NCI-H82 treated with DMSO at 0.1 percent for 48 hours (cell line): ENCODE measurements around the gene SYT7.
"Not testable (repeated sequence)": the region's sequence is repeated elsewhere in the genome, so short reads cannot be mapped to it uniquely, and the experiment has no call there.

ENCODE experiments used
- DNase-seq: peaks from one replicate; lab custom pipeline; 2025; ENCODE audit not compliant: unreplicated experiment; lab: John Stamatoyannopoulos, UW

Gene SYT7

DNA sequence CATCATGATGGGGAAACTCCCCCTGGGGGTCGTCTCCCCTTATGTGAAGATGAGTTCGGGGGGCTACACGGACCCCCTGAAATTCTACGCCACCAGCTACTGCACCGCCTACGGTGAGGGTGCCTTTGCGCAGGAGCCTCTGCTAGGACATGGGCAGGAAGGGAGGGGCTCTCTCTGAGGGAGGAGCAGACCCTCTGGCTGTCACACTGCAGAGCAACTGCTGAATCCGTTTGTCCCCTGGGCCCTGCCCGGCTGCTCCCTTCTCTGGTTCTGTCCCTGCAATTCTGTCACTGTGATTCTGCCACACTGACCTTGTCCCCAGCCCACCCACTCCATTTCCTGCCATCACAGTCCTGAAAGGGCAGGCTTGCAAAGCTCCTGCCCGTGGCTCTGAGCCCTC, 99.1 kb downstream of the SYT7 start:
- DNase-seq: no peak

DNA sequence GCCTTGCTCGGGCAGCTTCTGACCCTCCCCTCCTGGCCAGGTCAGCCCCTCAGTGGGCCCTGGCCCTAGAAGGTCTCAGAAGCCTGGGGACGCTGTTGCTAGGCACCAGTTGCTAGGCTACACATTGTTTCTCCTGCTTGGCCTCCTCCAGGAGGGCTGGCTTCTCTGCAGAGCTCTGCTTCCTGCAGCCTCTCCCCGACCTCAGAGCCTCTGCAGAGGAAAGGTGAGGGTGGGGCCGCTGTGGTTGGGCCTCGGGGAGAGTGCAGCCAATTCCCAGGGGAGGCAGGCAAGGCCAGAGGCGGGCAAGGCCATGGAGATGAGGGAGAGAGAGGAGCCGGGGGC, 99.9 kb downstream of the SYT7 start:
- no peak for DNase-seq

DNA sequence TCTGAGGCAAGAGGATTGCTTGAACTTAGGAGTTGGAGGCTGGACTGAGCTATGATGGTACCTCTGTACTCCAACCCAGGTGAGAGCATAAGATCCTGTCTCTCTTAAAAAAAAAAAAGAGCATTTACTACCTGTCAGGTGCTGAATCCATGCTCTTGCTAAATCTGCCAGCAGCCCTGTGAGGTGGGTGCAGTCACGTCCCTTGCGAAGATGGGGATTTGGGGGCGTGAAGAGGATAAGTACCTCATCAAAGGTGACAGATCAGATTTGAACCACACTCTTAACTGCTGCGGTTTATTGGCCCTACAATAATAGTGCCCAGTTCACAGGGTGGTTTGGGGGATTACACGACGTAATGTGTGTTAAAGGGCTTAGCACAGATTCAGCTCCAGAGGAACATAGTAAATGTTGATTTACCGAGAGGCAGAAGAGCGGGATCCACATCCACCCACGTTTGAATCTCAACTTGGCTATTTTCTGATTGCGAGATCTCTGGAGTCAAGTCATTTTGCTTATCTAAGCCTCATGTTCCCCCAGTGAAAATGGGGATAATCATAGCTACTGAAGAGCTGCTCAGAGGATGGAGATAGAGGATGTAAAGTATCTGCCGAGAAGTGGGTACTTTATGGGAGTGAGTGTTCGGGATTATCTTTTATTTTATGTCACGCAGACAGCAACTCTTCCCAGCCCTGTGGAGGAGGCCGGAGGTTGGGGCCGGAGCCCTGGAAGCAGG, 100.4 kb downstream of the SYT7 start:
- DNase-seq: peak; percentile 18

DNA sequence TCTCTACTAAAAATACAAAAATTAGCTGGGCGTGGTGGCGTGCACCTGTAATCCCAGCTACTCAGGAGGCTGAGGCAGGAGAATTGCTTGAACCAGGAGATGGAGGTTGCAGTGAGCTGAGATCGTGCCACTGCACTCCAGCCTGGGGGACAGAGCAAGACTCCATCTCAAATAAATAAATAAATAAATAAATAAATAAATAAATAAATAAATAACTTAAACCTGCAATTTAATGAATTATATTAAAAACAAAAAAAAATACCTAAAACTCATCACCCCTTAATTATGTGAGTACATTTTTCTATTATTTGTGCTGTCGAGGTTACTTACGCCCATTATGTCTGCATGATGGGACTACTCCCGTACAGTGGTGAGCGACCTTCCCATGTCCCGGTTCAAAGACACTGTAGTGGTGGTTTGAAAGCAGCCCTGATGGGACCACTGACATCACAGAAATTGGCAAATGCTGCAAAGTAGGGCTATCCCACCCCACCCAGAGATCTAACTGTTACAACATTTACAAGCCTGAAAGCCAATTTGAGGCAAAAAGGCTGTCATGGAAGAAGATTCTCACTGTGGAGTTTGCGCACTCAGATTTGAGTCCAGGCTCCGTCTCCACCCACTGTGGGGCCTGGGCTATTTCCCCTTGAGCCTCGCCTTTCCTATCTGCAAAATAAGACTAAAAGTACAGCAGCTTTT, 101.4 kb downstream of the SYT7 start:
- DNase-seq: not testable (repeated sequence)

DNA sequence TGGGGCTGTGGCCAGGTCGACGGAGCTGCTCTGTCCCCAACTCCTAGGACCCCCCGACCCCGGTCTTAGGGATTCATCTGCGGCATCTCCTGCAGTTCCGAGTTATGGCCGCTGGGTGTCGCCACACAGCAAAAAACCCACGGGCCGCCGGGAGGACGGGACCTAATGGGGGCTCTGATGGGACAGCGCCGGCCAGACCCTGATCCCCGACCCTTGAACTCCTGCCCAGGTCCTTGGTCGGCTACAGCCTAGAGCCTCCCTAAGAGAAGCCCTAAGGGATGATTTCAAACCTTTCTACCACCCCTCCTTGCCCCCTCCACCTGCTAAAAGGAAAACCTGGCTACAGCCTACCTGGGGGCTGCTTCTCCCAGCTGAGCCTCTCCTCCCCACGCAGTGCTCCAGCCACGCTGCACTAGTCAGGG, 103.1 kb downstream of the SYT7 start:
- DNase-seq: no peak

DNA sequence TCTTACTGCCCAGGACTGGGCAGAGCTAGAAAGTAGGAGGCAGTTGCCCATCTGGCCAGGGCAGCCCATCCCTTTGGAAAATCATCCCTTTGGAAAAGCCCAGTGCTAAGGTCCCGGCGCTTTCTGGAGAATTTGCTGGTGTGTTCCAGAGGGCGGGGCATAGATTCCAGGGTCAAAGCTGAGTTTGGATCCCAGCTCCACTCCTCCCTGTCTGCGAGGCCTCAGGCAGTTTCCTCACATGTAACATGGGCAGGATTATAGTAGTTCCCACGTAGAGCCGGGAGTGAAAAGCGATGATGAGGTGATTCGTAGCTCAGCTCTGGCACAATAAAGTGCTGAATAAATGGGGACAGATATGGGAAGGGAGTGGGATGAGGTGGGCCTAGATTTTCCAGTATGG, 103.8 kb downstream of the SYT7 start:
- DNase-seq: no peak

DNA sequence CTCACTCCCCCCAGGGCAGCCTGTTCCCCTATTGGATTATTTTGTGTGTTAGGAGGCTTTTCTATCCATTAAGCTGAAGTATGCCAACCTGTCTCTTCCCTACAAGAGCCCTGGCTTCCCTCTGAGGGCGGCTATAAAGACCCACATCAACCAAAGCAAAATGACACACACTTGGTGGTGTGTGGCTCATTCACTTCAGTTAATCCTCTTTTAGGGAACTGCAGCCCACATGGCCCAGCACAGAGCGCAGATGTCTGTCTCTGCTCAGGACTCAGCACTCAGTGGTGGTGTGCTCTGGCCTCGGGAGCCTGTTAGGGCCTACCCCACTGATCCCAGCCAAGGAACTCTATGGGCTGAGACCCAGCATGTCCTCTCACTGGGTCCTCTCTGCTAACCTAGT, 104.5 kb downstream of the SYT7 start:
- DNase-seq: peak; percentile 7

DNA sequence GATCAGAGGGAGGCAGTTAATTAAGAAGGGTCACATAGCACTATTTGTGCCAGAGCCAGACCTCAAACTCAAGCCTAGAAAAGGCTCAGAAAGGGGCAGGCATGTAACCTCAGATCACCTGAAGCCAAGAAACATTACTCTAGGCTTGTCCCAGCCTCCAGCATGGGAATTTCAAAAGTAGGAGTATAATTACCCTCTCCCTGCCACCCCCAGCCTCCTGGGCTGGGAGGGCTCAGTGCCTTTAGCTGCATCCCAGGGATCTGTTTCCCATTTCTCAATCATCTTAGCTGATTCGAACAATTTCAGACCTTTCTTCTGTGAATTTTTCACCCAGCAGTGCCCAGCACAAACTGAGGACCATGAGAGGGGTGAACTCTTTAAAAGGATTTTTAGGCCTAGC, 105.4 kb downstream of the SYT7 start:
- DNase-seq: no peak

DNA sequence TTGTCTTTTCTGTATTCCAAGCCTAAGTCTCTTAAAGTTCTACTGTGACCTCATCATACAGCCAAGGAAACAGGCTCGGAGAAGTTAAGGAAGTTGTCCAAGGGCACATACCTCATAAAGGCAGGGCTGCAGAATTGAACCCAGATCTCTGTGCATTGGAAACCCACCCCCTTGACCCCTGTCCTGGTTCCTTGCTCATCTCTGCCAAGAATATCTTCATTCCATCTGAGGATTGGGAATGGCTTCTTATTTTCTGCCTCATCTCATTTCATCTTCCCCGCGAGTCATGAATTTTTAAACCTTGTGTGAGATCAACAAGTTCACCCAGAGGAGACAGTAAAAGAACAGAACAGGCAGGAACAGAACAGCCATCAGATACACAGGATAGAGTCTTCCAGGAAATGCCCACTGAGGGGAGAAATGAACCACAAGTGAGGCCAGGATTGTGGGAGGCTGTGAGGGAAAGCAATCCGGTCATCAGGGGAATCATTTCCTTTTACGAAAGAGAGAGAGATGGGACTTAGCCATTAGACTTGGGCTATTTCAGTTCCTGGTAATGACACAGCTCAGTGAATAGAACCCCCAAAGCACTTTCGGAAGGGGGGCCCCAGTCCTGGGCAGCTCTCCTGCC, 106.7 kb downstream of the SYT7 start:
- DNase-seq: no peak

DNA sequence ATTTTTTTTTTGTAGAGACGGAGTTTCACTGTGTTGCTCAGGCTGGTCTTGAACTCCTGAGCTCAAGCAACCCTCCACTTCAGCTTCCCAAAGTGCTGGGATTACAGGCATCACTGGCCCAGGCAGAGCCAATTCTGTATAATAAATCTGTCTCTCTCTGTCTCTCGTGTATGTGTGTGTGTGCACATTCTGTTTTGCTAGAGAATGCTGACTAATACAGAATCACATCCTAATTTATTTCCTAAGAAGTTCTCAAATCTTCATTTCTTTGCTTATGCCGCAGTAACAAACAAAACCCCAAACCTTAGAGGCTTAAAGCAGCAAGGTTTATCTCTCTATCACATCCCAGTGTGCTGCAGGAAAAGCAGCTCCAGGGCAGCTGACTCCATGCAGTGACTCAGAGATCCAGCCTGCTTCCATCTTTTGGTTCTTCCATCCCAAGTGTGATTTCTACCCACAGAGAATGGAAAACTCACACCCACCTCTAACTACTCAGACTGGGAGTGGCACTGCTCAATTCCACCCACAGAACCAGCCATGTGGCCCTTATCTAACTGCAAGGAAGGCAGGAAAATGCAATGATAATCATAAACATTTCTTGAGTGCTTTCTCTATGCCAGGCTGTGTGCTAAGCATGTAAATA, 107.4 kb downstream of the SYT7 start:
- no peak for DNase-seq

DNA sequence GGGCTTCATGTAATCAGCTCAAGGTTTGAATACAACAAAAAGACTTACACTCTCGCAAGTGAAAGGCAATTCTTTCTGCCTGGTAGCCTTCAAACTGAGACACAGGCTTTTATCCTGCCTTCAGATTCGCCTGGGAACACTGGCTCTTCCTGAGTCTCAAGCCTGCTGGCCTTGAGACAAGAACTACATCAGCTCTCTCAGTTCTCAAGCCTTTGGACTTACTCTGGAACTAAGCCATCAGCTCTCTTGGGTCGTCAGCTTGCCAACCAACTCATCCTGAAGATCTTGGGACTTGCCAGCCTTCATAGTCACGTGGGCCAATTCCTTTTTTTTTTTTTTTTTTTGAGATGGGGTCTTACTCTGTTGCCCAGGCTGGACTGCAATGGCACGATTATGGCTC, 108.0 kb downstream of the SYT7 start:
- DNase-seq: no peak

DNA sequence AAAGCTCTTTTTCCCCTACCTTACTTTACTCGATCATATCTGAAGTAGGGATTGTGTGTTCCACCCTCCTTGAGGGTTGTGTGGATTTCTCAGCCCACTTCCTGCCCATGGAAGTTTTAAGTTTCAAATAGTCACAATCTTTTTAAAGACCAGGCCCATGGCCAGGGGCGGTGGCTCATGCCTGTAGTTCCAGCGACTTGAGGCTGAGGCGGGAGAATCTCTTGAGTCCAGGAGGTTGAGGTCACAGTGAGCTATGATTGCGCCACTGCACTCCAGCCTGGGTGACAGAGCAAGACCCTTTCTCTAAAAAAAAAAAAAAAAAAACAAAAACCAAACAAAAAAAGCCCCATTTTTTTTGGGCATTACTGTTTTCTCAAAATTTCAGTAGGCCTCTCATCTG, 108.6 kb downstream of the SYT7 start:
- DNase-seq: no peak

DNA sequence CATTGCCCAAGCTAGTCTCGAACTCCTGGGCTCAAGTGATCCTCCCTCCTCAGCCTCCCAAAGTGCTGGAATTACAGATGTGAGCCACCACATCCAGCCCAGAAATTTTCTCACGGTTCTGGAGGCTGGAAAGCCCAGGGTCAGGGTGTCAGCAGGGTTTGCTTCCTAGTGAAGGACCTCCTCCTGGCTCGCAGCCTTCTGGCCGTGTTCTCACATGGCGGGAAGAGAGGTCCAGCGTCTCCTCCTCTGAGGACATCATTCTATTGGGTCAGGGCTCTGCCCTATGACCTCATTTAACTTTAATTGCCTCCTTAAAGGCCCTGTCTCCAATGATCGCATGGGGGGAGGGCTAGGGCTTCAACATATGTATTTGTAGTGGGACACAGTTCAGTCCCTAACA, 112.9 kb downstream of the SYT7 start:
- DNase-seq: no peak

DNA sequence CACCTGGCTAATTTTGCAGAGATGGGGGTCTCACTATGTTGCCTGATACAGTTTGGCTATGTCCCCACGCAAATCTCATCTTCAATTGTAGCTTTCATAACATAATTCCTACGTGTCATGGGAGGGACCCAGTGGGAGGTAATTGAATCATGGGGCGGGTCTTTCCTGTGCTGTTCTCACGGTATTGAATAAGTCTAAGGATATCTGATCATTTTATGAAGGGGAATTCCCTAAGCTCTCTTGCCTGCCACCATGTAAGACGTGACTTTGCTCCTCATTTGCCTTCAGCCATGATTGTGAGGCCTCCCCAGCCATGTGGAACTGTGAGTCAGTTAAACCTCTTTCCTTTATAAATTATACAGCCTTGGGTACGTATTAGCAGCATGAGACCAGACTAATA, 113.3 kb downstream of the SYT7 start:
- not testable (repeated sequence) for DNase-seq
